ENCODE results near the gene SESN1.

The SESN1 gene

DNA sequence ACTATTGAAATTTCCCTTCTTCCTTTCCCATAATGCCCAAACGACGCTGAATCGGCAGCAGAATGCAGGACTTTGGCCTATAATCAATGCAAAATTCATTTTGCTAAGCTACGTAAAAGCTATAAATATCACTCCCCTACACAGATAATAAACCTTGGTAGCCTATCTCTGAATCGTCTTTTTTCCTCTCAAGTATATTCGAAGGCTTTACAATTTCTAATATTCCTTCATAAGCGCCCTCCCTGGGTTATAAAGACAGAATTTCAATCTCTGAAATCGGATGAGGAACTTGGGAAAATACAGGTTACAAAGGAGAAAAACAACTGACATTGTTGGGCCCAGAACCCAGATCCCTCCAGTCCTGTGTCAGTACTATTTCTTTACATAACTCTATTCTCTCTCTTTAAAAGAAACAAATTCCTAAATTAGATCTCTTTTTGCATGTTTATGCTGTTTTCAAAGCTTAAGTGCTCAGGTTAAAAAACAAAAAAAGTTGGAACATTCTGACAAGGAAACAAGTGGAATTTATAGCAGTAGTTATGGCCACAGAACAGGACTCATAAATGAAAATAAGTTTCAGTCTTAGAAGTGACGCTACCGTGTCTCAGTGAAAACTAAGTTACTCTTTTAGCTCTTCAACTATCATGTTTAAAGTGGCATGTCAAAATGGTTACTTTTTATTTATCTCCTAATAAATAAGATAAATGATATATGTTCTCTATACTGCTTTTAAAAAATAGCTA lies 84.5 kb downstream of the SESN1 start:
- no peak for TF ChIP-seq CTCF (IDR thresholded peaks at IDR 0.05; ENCODE audit: low read depth, low read length, missing control alignments)
- H3K4me3 ChIP-seq (replicated peaks; ENCODE audit: low read depth, low read length), result peak overlapping the region; percentile 90
- no peak for DNase-seq (ENCODE audit: extremely low read depth, low read depth)

DNA sequence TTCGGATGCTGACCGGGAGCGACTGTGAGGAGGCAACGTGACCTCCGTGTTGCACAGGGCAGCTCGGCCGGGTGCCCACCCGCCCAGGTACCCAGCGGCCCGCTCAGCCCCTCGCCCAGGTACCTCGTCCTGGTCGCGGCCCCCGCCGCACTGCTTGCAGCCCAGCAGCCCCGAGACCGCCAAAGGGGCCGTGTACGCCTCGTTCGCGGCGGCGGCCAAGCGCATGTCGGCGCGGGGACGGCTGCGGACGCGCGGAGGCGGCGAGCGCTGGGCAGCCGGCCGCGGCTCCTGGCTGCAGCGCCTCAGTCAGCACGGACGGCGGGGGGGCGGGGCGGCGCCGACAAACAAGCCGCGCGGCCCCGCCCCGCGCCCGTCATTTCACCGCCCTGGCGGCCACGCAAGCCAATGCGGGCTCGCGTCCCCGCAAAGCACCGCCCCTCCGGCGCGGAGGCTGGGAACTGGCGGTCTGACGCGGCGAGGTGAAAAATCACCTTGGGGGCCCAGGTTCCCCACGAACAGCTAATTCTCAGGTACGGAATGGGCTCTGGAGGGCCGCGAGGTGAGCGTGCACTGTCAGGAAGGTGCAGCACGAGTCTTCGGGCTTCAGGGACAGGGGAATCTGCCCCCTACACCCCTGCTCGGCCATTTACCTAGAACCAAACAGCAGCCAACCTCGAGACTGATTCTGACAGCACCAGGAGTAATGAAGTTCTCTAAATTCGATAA lies 85.2 kb downstream of the SESN1 start:
- DNase-seq (ENCODE audit: extremely low read depth, low read depth), result peak; percentile 22
- TF ChIP-seq CTCF (IDR thresholded peaks at IDR 0.05; ENCODE audit: low read depth, low read length, missing control alignments), result no peak
- peak overlapping the region; percentile 90 for H3K4me3 ChIP-seq (replicated peaks; ENCODE audit: low read depth, low read length)

DNA sequence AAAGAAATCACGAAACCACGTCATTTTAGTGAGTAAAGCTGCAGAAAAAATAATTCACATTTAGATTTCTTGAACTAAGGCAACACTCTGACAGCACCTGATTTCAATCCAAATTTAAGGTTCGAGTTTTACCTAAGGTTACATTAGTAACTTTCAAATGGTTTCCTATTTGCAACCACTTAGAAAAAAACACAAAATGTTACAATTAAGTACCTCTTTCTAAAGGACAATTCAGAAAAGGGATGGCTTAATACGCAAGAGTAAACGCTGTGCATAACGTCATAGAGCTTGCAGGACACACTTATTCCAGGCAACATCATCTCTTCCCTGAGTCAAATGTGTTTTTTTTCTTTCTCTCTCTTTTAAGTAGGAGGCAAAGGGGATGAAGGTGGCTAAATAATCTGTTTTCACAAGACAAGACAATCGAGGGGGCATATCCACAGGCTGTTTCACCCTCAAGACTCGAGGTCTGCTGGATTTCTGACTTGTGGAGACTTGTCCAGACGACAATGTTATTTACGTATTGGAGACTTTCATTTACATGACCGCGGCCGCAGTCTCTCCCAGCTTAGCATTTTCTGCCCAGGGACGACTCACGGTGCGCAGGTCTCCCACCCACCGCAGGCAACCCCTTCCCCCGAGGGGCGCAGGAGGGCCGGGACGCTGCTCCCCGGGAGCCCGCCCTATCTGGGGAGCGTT lies 86.0 kb downstream of the SESN1 start:
- no peak for TF ChIP-seq CTCF (IDR thresholded peaks at IDR 0.05; ENCODE audit: low read depth, low read length, missing control alignments)
- peak; percentile 19 for DNase-seq (ENCODE audit: extremely low read depth, low read depth)

DNA sequence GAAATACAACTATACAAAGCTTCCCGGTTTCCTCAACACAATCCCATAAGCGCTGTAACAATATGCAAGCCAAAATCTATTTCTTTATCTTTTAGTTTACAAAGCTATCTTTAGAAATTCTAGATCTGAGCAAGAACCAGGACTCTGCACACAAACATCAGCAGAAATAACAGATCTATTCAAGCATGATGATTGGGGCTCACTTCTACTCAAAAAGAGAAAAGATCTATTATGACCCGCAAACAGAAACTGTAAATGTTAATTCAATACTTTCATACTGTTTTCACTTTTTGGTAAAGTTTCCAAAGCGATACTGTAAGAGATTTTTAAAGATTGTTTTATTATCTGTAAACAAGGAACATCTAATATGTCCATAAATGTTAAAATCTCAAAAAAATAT lies 86.6 kb downstream of the SESN1 start:
- H3K4me3 ChIP-seq (replicated peaks; ENCODE audit: low read depth, low read length), result peak overlapping the region; percentile 90
- TF ChIP-seq CTCF (IDR thresholded peaks at IDR 0.05; ENCODE audit: low read depth, low read length, missing control alignments), result no peak
- DNase-seq (ENCODE audit: extremely low read depth, low read depth), result no peak

More for the DNA sequence above, 86.0 kb downstream of the SESN1 start:
- H3K4me3 ChIP-seq (replicated peaks; ENCODE audit: low read depth, low read length), result peak overlapping the region; percentile 90

- no peak for DNase-seq (ENCODE audit: extremely low read depth, low read depth)
- H3K4me3 ChIP-seq (replicated peaks; ENCODE audit: low read depth, low read length), result peak overlapping the region; percentile 90
- no peak for TF ChIP-seq CTCF (IDR thresholded peaks at IDR 0.05; ENCODE audit: low read depth, low read length, missing control alignments)
These were observed 87.1 kb downstream of the SESN1 start for GRCh38 chr6:109007521-109007920.

- H3K4me3 ChIP-seq (replicated peaks; ENCODE audit: low read depth, low read length), result peak overlapping the region; percentile 90; the same call in 1 of the 2 replicates
- DNase-seq (ENCODE audit: extremely low read depth, low read depth), result no peak
- TF ChIP-seq CTCF (IDR thresholded peaks at IDR 0.05; ENCODE audit: low read depth, low read length, missing control alignments), result no peak
These were observed 87.8 kb downstream of the SESN1 start for GRCh38 chr6:109006818-109007217.
